Stimulated activated CD4-positive, alpha-beta T cell treated with anti-CD3 and anti-CD28 coated beads, TNF-alpha, amount 100 ng/mL, for 1 hour (primary cell): ENCODE data around the gene IL16.

Source experiments
- DNase-seq, 3 donors: peaks; one replicate each; pipeline ENCODE4 v3.0.0-alpha.2; 2020; ENCODE audit warnings: low read depth in 3 of 3, low spot score in 1 of 3

Gene IL16

GRCh38 chr15:81254277-81254915 lies 57.7 kb downstream of the IL16 start:
- no peak for DNase-seq

DNA sequence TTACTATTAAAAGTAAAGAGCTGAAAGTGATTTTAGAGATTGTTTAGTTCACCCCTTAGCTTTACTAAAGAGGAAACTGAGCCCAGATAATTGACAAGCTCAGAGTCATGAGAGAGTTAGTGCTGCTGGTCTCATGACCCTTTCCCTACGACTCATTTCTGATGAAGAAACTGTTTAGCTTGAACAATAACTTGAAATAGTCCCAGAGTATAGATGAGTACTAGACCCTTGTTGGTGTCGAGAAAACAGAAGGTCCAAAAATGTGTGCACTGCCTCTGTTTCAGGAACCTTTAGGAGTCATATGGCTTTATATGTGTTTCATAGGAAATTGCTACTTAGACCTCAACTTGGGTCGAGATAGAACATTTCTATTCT lies 58.2 kb downstream of the IL16 start:
- DNase-seq = no peak

GRCh38 chr15:81255315-81255957 lies 58.8 kb downstream of the IL16 start:
- DNase-seq = no peak

DNA sequence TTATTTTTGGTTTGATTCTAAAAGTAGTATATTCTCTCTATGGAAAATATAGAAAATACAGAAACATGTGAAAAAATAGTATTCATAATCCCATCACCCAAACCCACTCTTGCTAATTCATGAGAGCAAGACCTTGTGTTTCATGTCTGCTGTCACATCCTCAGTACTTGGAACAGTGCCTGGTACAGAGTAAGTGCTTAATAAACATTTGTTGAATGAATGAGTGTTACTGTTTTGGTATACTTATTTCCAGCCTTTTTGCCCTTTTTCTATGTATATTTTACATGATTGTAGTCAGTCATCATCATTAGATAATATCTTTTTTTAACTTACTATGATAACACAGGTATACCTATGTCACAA lies 59.3 kb downstream of the IL16 start:
- DNase-seq = no peak

DNA sequence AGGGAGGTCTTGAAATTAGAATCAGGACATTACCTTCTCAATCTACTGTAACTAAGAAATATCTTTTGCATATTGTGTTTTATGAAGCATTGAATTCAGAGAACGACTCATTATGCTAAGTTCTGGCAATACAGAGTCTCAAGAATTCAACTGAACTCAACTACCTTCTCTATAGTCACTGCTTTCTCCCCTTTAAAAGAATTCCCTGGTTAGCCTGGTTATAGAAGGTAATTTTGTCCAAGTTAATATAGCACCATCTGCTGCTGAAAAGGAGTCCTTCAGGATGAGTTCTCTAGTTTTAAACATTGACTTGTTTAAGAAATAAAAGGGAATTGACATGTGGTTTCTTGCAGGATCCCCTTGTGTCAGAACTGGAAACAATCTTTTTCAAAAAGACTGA lies 60.2 kb downstream of the IL16 start:
- no peak for DNase-seq

GRCh38 chr15:81257435-81257834 lies 60.8 kb downstream of the IL16 start:
- DNase-seq = no peak

DNA sequence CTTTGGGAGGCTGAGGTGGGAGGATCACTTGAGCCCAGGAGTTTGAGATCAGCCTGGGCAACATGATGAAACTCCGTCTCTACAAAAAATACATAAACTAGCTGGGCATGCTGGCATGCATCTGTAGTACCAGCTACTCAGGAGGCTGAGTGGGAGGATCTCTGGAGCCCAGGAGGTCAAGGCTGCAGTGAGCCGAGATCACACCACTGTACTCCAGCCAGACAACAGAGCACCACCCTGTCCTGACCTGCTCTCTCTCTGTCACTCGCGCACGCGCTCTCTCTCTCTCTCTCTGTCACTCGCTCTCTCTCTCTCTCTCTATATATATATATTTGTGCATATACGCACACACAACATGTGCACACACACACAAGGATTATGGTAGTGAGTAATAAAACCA lies 61.8 kb downstream of the IL16 start:
- no peak for DNase-seq

DNA sequence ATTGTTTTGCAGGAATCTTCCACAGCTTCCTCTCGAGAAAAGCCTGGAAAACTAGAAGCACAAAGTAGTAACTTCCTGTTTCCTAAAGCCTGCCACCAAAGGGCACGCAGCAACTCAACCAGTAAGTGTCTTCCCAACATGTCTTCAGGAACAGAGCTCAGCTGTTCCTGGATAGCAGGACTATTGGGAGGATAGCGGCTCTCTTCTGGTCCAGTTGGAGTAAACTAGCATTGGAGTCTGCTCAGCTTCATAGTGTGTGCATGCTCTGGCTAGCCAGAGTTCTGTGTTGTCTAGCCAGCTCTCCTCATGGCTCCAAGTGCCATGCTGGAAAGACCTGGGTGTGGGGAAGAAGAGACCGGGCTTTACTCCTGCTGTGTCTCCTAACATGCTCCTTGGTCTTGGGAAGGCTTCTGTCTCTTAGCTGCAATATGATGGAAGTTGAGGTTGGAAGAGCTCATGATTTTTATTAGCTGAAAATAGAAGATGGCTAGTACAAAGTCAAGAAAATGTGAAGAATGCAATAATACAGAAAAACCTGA lies 63.1 kb downstream of the IL16 start:
- no peak for DNase-seq

DNA sequence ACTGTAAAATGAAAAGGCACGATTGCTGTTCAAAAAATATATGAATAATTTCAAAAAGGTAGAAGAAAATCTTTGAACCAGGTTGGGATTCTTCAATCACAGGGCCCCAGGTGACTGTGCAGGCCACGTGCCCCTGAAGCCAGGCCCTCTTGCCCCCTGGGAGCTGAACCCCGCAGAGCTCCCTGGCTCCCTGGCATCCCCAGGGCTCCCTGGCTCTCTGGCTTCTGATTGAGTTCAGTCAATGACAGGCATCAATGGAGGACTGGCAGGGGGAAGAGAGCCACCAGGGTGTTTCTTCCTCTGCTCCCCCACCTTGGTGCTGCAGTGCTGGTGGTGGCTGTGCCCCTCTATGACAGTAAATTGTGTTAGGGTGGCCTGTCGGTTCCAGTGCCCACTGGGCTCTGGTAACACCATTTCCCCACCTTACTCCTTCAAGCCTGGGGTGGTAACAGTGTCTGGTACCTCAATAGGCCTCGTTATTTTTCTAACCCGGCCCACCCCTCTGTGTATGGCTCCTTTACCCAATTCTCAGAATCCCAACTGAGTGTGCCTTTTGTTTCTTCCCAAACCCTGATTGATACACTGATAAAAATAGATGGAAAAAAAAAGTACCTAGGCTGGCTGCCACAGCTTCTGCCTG lies 64.6 kb downstream of the IL16 start:
- DNase-seq = no peak

- no peak for DNase-seq
Observed at GRCh38 chr15:81263477-81263876, 66.8 kb downstream of the IL16 start.

DNA sequence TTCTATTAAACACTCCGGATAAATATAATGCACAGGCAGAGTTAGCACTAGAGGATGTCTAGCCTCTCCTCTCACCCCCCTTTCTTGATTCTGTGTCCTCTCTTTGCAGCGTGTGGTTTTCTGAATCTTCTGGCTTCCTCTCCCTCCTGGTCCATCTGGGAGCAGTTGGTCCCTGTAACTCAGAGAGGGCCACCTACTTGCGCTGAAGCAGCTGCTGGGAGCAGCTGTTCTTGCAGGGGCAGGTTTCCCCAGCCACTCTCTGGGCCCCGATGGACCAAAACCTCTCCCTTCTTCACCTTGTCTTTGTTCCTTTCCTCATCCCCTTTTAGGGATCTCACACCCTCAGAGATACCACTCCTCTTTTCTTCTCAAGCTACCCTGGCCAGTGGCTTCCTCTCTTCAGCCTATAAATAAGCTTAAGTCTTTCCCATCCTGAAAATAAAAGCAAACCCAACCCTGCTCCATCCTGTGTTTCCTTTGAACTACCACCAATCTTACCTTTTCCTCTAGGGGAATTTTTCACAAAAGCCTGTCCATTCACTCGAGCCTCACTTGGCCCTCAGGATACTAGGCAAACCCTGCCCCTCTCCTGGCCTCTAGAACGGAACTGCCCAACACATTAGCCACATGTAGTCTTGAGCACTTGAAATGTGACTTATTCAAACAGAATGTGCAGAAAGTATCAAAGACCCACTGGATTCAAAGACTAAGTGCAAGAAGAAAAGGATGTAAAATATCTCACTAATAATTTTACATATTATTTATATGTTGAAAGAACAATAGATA lies 67.6 kb downstream of the IL16 start:
- DNase-seq = no peak

- no peak for DNase-seq
Observed at GRCh38 chr15:81265256-81265943, 68.7 kb downstream of the IL16 start.

DNA sequence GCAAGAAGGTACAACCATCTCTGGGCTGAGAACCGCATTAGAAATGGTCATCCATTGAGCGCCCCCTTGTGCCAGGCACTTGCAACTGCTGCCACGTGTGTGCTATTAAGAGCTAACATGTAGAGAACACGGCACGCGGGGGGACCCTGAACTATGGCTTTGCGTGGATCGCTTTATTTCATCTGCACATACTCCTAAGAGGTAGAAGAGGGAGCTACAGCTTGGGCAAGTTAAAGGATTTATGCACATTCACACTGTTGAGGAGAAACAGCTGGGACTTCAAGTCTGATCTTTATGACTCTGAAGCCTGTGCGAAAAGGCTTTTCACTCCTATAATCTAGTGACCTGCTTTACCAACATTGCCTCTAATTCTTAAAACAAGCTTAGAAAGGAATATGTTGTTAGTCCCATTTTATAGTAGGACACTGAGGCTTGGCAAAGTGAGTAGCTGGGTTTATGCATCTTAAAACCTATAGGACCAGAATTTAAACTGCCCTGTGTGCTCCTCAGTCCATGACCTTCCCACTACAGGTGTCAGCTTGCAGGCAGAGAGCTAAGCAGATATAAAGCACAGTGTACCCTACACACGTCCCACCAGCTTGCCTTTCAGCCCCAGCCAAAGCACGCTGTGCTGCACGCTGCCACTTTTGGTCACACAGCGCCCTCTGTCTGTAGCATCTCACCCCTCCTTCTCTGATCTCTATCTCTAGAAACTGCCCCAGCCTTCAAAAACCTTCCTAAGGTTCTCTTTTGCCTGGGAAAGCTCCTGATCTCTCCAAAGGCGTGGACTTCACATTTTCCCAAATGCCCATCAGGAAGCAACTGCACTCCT lies 69.5 kb downstream of the IL16 start:
- DNase-seq = peak; percentile 45 to 80 (median 64)

GRCh38 chr15:81268340-81268739 lies 71.7 kb downstream of the IL16 start:
- DNase-seq = no peak

GRCh38 chr15:81268881-81269601 lies 72.4 kb downstream of the IL16 start:
- DNase-seq = no peak

GRCh38 chr15:81270188-81270587 lies 73.5 kb downstream of the IL16 start:
- no peak for DNase-seq

- no peak for DNase-seq
Observed at GRCh38 chr15:81270781-81271491, 74.3 kb downstream of the IL16 start.

GRCh38 chr15:81271761-81272644 lies 75.3 kb downstream of the IL16 start:
- DNase-seq = no peak
